ENCODE results near the gene FOXJ1. TPM values are rescaled to one million over a fixed set of nuclear protein-coding genes. Genes with fewer than 3 reads are reported as not detected.

The FOXJ1 gene
- polyA plus RNA-seq, 1 donor = 15.5 TPM

GRCh38 chr17:76092526-76093413 lies 48.3 kb downstream of the FOXJ1 start:
- no peak for DNase-seq

- no peak for DNase-seq
These were observed 49.3 kb downstream of the FOXJ1 start for GRCh38 chr17:76091526-76092286.

GRCh38 chr17:76090517-76091129 lies 50.4 kb downstream of the FOXJ1 start:
- DNase-seq = no peak

- no peak for DNase-seq
These were observed 51.1 kb downstream of the FOXJ1 start for GRCh38 chr17:76089680-76090516.

GRCh38 chr17:76088868-76089576 lies 52.0 kb downstream of the FOXJ1 start:
- DNase-seq = no peak

- no peak for DNase-seq
These were observed 52.8 kb downstream of the FOXJ1 start for GRCh38 chr17:76088041-76088867.

GRCh38 chr17:76087531-76087930 lies 53.5 kb downstream of the FOXJ1 start:
- no peak for DNase-seq

- DNase-seq = no peak
These were observed 54.7 kb downstream of the FOXJ1 start for GRCh38 chr17:76086384-76086783.

Other genes with a start within 250 kb of the FOXJ1 start
- 14.1 TPM for gene TRIM65, start 244.3 kb downstream of the FOXJ1 start, polyA plus RNA-seq (ENCODE audit: insufficient read length)
- gene MRPL38, start 236.4 kb downstream of the FOXJ1 start, polyA plus RNA-seq (ENCODE audit: insufficient read length) = 74.8 TPM
- gene FBF1, start 200.2 kb downstream of the FOXJ1 start, polyA plus RNA-seq (ENCODE audit: insufficient read length) = 12.2 TPM
- 39.0 TPM for gene ACOX1, start 162.1 kb downstream of the FOXJ1 start, polyA plus RNA-seq (ENCODE audit: insufficient read length)
- 24.7 TPM for gene TEN1, start 162.0 kb downstream of the FOXJ1 start, polyA plus RNA-seq (ENCODE audit: insufficient read length)
- gene CDK3, start 140.4 kb downstream of the FOXJ1 start, polyA plus RNA-seq (ENCODE audit: insufficient read length) = 19.0 TPM
- 19.8 TPM for gene EVPL, start 113.9 kb downstream of the FOXJ1 start, polyA plus RNA-seq (ENCODE audit: insufficient read length)
- gene SRP68, start 68.7 kb downstream of the FOXJ1 start, polyA plus RNA-seq (ENCODE audit: insufficient read length) = 105 TPM
- gene GALR2, start 66.5 kb downstream of the FOXJ1 start, polyA plus RNA-seq (ENCODE audit: insufficient read length) = 0.17 TPM
- gene ZACN, start 62.1 kb downstream of the FOXJ1 start, polyA plus RNA-seq (ENCODE audit: insufficient read length) = 14.2 TPM
- 178 TPM for gene EXOC7, start 37.5 kb downstream of the FOXJ1 start, polyA plus RNA-seq (ENCODE audit: insufficient read length)
- 28.7 TPM for gene RNF157, start 99.2 kb upstream of the FOXJ1 start, polyA plus RNA-seq (ENCODE audit: insufficient read length)
- gene UBALD2, start 124.1 kb upstream of the FOXJ1 start, polyA plus RNA-seq (ENCODE audit: insufficient read length) = 23.1 TPM
- 8.9 TPM for gene QRICH2, start 167.0 kb upstream of the FOXJ1 start, polyA plus RNA-seq (ENCODE audit: insufficient read length)
- gene PRPSAP1, start 212.7 kb upstream of the FOXJ1 start, polyA plus RNA-seq (ENCODE audit: insufficient read length) = 95.9 TPM
- 2.7 TPM for gene SPHK1, start 243.4 kb upstream of the FOXJ1 start, polyA plus RNA-seq (ENCODE audit: insufficient read length)

Data from left kidney (tissue), 2 donors.